Measurements from ENCODE around the gene WASF3. TPM values are rescaled to one million over a fixed set of nuclear protein-coding genes. Genes with fewer than 3 reads are reported as not detected.

WASF3 gene
- total RNA-seq, 1 experiment from 2014 or later = not detected

- H3K36me3 ChIP-seq (ENCODE audit: insufficient read depth, low read length) = no peaks in the 10 kb centered on the region
- no peak for DNase-seq
- H2AFZ ChIP-seq (ENCODE audit: low read length) = no peak overlapping the region
- no peaks in the 10 kb centered on the region for H3K79me2 ChIP-seq (ENCODE audit: low read length)
- no peaks in the 10 kb centered on the region for H3K9me2 ChIP-seq (replicated peaks; ENCODE audit: insufficient read depth, low read length)
- H3K4me1 ChIP-seq (ENCODE audit: low read length) = no peaks in the 10 kb centered on the region
- H3K9ac ChIP-seq (ENCODE audit: low read length) = no peak overlapping the region
- H3K9me3 ChIP-seq (ENCODE audit: low read length) = no peaks in the 10 kb centered on the region
- H4K20me1 ChIP-seq (ENCODE audit: insufficient read depth, low read depth, low read length) = no peaks in the 10 kb centered on the region
- H3K4me3 ChIP-seq (ENCODE audit: low read length) = no peak overlapping the region
- H3K4me2 ChIP-seq (ENCODE audit: low read depth, low read length, poor library complexity, severe bottlenecking) = no peak overlapping the region
- no peaks in the 10 kb centered on the region for H3K27me3 ChIP-seq (ENCODE audit: low read length)
- no peak overlapping the region for H3K27ac ChIP-seq (ENCODE audit: low read length)
These were observed 29.8 kb downstream of the WASF3 start for GRCh38 chr13:26587251-26587650.

- Histone ChIP-seq H3K9me3 (ENCODE audit: low read length) (no peaks in the 10 kb centered on the region), H3K9ac (ENCODE audit: low read length) (no peak overlapping the region), H3K4me3 (ENCODE audit: low read length) (no peak overlapping the region), H4K20me1 (ENCODE audit: insufficient read depth, low read depth, low read length) (no peaks in the 10 kb centered on the region), H3K4me1 (ENCODE audit: low read length) (no peaks in the 10 kb centered on the region), H3K27ac (ENCODE audit: low read length) (no peak overlapping the region), H2AFZ (ENCODE audit: low read length) (no peak overlapping the region), H3K4me2 (ENCODE audit: low read depth, low read length, poor library complexity, severe bottlenecking) (no peak overlapping the region), H3K36me3 (ENCODE audit: insufficient read depth, low read length) (no peaks in the 10 kb centered on the region), H3K27me3 (ENCODE audit: low read length) (no peaks in the 10 kb centered on the region), H3K9me2 (replicated peaks; ENCODE audit: insufficient read depth, low read length) (no peaks in the 10 kb centered on the region), H3K79me2 (ENCODE audit: low read length) (no peaks in the 10 kb centered on the region)
- no peak for DNase-seq
These were observed 31.7 kb downstream of the WASF3 start for GRCh38 chr13:26589226-26589625.

GRCh38 chr13:26589754-26590153, 32.3 kb downstream of the WASF3 start:
- no peaks in the 10 kb centered on the region for H4K20me1 ChIP-seq (ENCODE audit: insufficient read depth, low read depth, low read length)
- no peaks in the 10 kb centered on the region for H3K36me3 ChIP-seq (ENCODE audit: insufficient read depth, low read length)
- no peaks in the 10 kb centered on the region for H3K9me3 ChIP-seq (ENCODE audit: low read length)
- no peaks in the 10 kb centered on the region for H3K9me2 ChIP-seq (replicated peaks; ENCODE audit: insufficient read depth, low read length)
- no peak overlapping the region for H3K4me3 ChIP-seq (ENCODE audit: low read length)
- no peak overlapping the region for H3K9ac ChIP-seq (ENCODE audit: low read length)
- no peaks in the 10 kb centered on the region for H3K4me1 ChIP-seq (ENCODE audit: low read length)
- no peak overlapping the region for H3K4me2 ChIP-seq (ENCODE audit: low read depth, low read length, poor library complexity, severe bottlenecking)
- no peak for DNase-seq
- H3K27me3 ChIP-seq (ENCODE audit: low read length) = no peaks in the 10 kb centered on the region
- no peak overlapping the region for H3K27ac ChIP-seq (ENCODE audit: low read length)
- H3K79me2 ChIP-seq (ENCODE audit: low read length) = no peaks in the 10 kb centered on the region
- no peak overlapping the region for H2AFZ ChIP-seq (ENCODE audit: low read length)

GRCh38 chr13:26590379-26590778, 32.9 kb downstream of the WASF3 start:
- H3K27ac ChIP-seq (ENCODE audit: low read length) = no peak overlapping the region
- H3K36me3 ChIP-seq (ENCODE audit: insufficient read depth, low read length) = no peaks in the 10 kb centered on the region
- H3K9me3 ChIP-seq (ENCODE audit: low read length) = no peaks in the 10 kb centered on the region
- H3K27me3 ChIP-seq (ENCODE audit: low read length) = no peaks in the 10 kb centered on the region
- H3K4me2 ChIP-seq (ENCODE audit: low read depth, low read length, poor library complexity, severe bottlenecking) = no peak overlapping the region
- no peaks in the 10 kb centered on the region for H3K9me2 ChIP-seq (replicated peaks; ENCODE audit: insufficient read depth, low read length)
- H2AFZ ChIP-seq (ENCODE audit: low read length) = no peak overlapping the region
- H3K9ac ChIP-seq (ENCODE audit: low read length) = no peak overlapping the region
- H4K20me1 ChIP-seq (ENCODE audit: insufficient read depth, low read depth, low read length) = no peaks in the 10 kb centered on the region
- H3K4me1 ChIP-seq (ENCODE audit: low read length) = no peaks in the 10 kb centered on the region
- H3K4me3 ChIP-seq (ENCODE audit: low read length) = no peak overlapping the region
- DNase-seq = no peak
- no peaks in the 10 kb centered on the region for H3K79me2 ChIP-seq (ENCODE audit: low read length)

GRCh38 chr13:26590951-26591350, 33.5 kb downstream of the WASF3 start:
- H3K4me1 ChIP-seq (ENCODE audit: low read length) = no peaks in the 10 kb centered on the region
- no peaks in the 10 kb centered on the region for H3K27me3 ChIP-seq (ENCODE audit: low read length)
- H3K9me3 ChIP-seq (ENCODE audit: low read length) = no peaks in the 10 kb centered on the region
- H3K9me2 ChIP-seq (replicated peaks; ENCODE audit: insufficient read depth, low read length) = no peaks in the 10 kb centered on the region
- no peak overlapping the region for H3K9ac ChIP-seq (ENCODE audit: low read length)
- no peak overlapping the region for H3K27ac ChIP-seq (ENCODE audit: low read length)
- no peak overlapping the region for H2AFZ ChIP-seq (ENCODE audit: low read length)
- H3K36me3 ChIP-seq (ENCODE audit: insufficient read depth, low read length) = no peaks in the 10 kb centered on the region
- no peaks in the 10 kb centered on the region for H4K20me1 ChIP-seq (ENCODE audit: insufficient read depth, low read depth, low read length)
- H3K4me3 ChIP-seq (ENCODE audit: low read length) = no peak overlapping the region
- H3K79me2 ChIP-seq (ENCODE audit: low read length) = no peaks in the 10 kb centered on the region
- no peak for DNase-seq
- H3K4me2 ChIP-seq (ENCODE audit: low read depth, low read length, poor library complexity, severe bottlenecking) = no peak overlapping the region

- no peak overlapping the region for H3K4me2 ChIP-seq (ENCODE audit: low read depth, low read length, poor library complexity, severe bottlenecking)
- no peak overlapping the region for H3K9ac ChIP-seq (ENCODE audit: low read length)
- H3K4me3 ChIP-seq (ENCODE audit: low read length) = no peak overlapping the region
- H4K20me1 ChIP-seq (ENCODE audit: insufficient read depth, low read depth, low read length) = no peaks in the 10 kb centered on the region
- DNase-seq = no peak
- H3K27ac ChIP-seq (ENCODE audit: low read length) = no peak overlapping the region
- no peaks in the 10 kb centered on the region for H3K9me3 ChIP-seq (ENCODE audit: low read length)
- H2AFZ ChIP-seq (ENCODE audit: low read length) = no peak overlapping the region
- no peaks in the 10 kb centered on the region for H3K79me2 ChIP-seq (ENCODE audit: low read length)
- H3K9me2 ChIP-seq (replicated peaks; ENCODE audit: insufficient read depth, low read length) = no peaks in the 10 kb centered on the region
- H3K36me3 ChIP-seq (ENCODE audit: insufficient read depth, low read length) = no peaks in the 10 kb centered on the region
- H3K27me3 ChIP-seq (ENCODE audit: low read length) = no peaks in the 10 kb centered on the region
- H3K4me1 ChIP-seq (ENCODE audit: low read length) = no peaks in the 10 kb centered on the region
These were observed 34.2 kb downstream of the WASF3 start for GRCh38 chr13:26591672-26592071.

- H4K20me1 ChIP-seq (ENCODE audit: insufficient read depth, low read depth, low read length) = no peaks in the 10 kb centered on the region
- no peak overlapping the region for H2AFZ ChIP-seq (ENCODE audit: low read length)
- no peaks in the 10 kb centered on the region for H3K36me3 ChIP-seq (ENCODE audit: insufficient read depth, low read length)
- no peak overlapping the region for H3K9ac ChIP-seq (ENCODE audit: low read length)
- H3K9me2 ChIP-seq (replicated peaks; ENCODE audit: insufficient read depth, low read length) = no peaks in the 10 kb centered on the region
- no peaks in the 10 kb centered on the region for H3K9me3 ChIP-seq (ENCODE audit: low read length)
- no peaks in the 10 kb centered on the region for H3K4me1 ChIP-seq (ENCODE audit: low read length)
- DNase-seq = no peak
- no peaks in the 10 kb centered on the region for H3K27me3 ChIP-seq (ENCODE audit: low read length)
- no peak overlapping the region for H3K27ac ChIP-seq (ENCODE audit: low read length)
- no peak overlapping the region for H3K4me2 ChIP-seq (ENCODE audit: low read depth, low read length, poor library complexity, severe bottlenecking)
- H3K79me2 ChIP-seq (ENCODE audit: low read length) = no peaks in the 10 kb centered on the region
- no peak overlapping the region for H3K4me3 ChIP-seq (ENCODE audit: low read length)
These were observed 36.2 kb downstream of the WASF3 start for GRCh38 chr13:26593661-26594060.

- Histone ChIP-seq H3K9me2 (replicated peaks; ENCODE audit: insufficient read depth, low read length) (no peaks in the 10 kb centered on the region), H3K4me2 (ENCODE audit: low read depth, low read length, poor library complexity, severe bottlenecking) (no peak overlapping the region), H3K4me3 (ENCODE audit: low read length) (no peak overlapping the region), H3K4me1 (ENCODE audit: low read length) (no peaks in the 10 kb centered on the region), H3K27me3 (ENCODE audit: low read length) (no peaks in the 10 kb centered on the region; the same call in 1 of the 2 replicates), H2AFZ (ENCODE audit: low read length) (no peak overlapping the region), H3K79me2 (ENCODE audit: low read length) (no peaks in the 10 kb centered on the region), H3K36me3 (ENCODE audit: insufficient read depth, low read length) (no peaks in the 10 kb centered on the region), H3K27ac (ENCODE audit: low read length) (no peak overlapping the region), H3K9me3 (ENCODE audit: low read length) (no peaks in the 10 kb centered on the region), H4K20me1 (ENCODE audit: insufficient read depth, low read depth, low read length) (no peaks in the 10 kb centered on the region), H3K9ac (ENCODE audit: low read length) (no peak overlapping the region)
- no peak for DNase-seq
These were observed 36.9 kb downstream of the WASF3 start for GRCh38 chr13:26594363-26594762.

GRCh38 chr13:26596458-26596857, 39.0 kb downstream of the WASF3 start:
- H3K9me3 ChIP-seq (ENCODE audit: low read length) = no peaks in the 10 kb centered on the region
- no peaks in the 10 kb centered on the region for H4K20me1 ChIP-seq (ENCODE audit: insufficient read depth, low read depth, low read length)
- no peak overlapping the region for H3K4me3 ChIP-seq (ENCODE audit: low read length)
- no peaks in the 10 kb centered on the region for H3K36me3 ChIP-seq (ENCODE audit: insufficient read depth, low read length)
- no peak overlapping the region for H3K9ac ChIP-seq (ENCODE audit: low read length)
- H3K9me2 ChIP-seq (replicated peaks; ENCODE audit: insufficient read depth, low read length) = no peaks in the 10 kb centered on the region
- DNase-seq = no peak
- H3K27me3 ChIP-seq (ENCODE audit: low read length) = no peaks in the 10 kb centered on the region; the same call in 1 of the 2 replicates
- no peak overlapping the region for H3K27ac ChIP-seq (ENCODE audit: low read length)
- H3K79me2 ChIP-seq (ENCODE audit: low read length) = no peaks in the 10 kb centered on the region
- H2AFZ ChIP-seq (ENCODE audit: low read length) = no peak overlapping the region
- no peaks in the 10 kb centered on the region for H3K4me1 ChIP-seq (ENCODE audit: low read length)
- no peak overlapping the region for H3K4me2 ChIP-seq (ENCODE audit: low read depth, low read length, poor library complexity, severe bottlenecking)

All from Karpas-422 (cell line).